Mesothelial cell of epicardium (in vitro differentiated cells): ENCODE results near the gene BSDC1. TPM values are rescaled to one million over a fixed set of nuclear protein-coding genes. Genes with fewer than 3 reads are reported as not detected.
"Not testable (repeated sequence)": the region's sequence is repeated elsewhere in the genome, so short reads cannot be mapped to it uniquely, and the experiment has no call there.

ENCODE experiments used
- DNase-seq, 2 experiments: peaks; one replicate each; pipeline ENCODE4 v3.0.0; 2021; ENCODE audit warnings: low spot score in 2 of 2; ENCODE audit not compliant: unreplicated experiment in 2 of 2
- H3K27ac Mint-ChIP-seq: 2 replicates; pipeline ENCODE4 v1.8.0; 2021; ENCODE audit warnings: mixed read lengths
- H3K27me3 Mint-ChIP-seq: 2 replicates; pipeline ENCODE4 v1.8.0; 2021; ENCODE audit warnings: low read depth, mixed read lengths
- H3K36me3 Mint-ChIP-seq: 2 replicates; pipeline ENCODE4 v1.8.0; 2021; ENCODE audit warnings: mixed read lengths
- H3K4me1 Mint-ChIP-seq: 2 replicates; pipeline ENCODE4 v1.8.0; 2021; ENCODE audit warnings: mixed read lengths
- H3K4me3 Mint-ChIP-seq: 2 replicates; pipeline ENCODE4 v1.8.0; 2021; ENCODE audit warnings: mild to moderate bottlenecking, moderate library complexity, mixed read lengths
- H3K9me3 Mint-ChIP-seq: 2 replicates; pipeline ENCODE4 v1.8.0; 2021; ENCODE audit warnings: mixed read lengths
- CTCF ChIP-seq: fragments of 200-600 bp; sonication (generic); IDR thresholded peaks from one replicate; pipeline ENCODE4 v1.5.0; 2021; ENCODE audit warnings: antibody characterized with exemption; ENCODE audit not compliant: unreplicated experiment
- total RNA-seq: library from RNA; stranded (reverse); gene quantifications from 3 replicates; pipeline ENCODE4 v1.2.1, GENCODE V29; 2021

Gene BSDC1
- total RNA-seq, result 73.4 to 74.8 TPM (median 74.6 TPM) in 3 replicates

- Mint-ChIP-seq H3K9me3 (no peaks in the 10 kb centered on the region), H3K4me3 (peak within 1 kb of the TSS; percentile 100), H3K27me3 (no peaks in the 10 kb centered on the region), H3K27ac (peak within 1 kb of the TSS; percentile 100), H3K36me3 (peaks cover 7% of the 10 kb centered on the region), H3K4me1 (peaks cover 24% of the 10 kb centered on the region)
- no peak for TF ChIP-seq CTCF
- DNase-seq, result peak; percentile 94 to 98
Observed at GRCh38 chr1:32394141-32394889, at the start of gene BSDC1. Gene BSDC1 (minus strand): TSS chr1:32394441. CDS start chr1:32394414, 27 bp downstream.

- DNase-seq, H3K27ac Mint-ChIP-seq, H3K4me3 Mint-ChIP-seq, H3K9me3 Mint-ChIP-seq, H3K27me3 Mint-ChIP-seq, H3K36me3 Mint-ChIP-seq: not testable (repeated sequence)
- H3K4me1 Mint-ChIP-seq, result peaks cover 17% of the 10 kb centered on the region
Observed at GRCh38 chr1:32441467-32441866, 47.2 kb upstream of the BSDC1 start.

GRCh38 chr1:32438777-32439176, 44.5 kb upstream of the BSDC1 start:
- H3K4me1 Mint-ChIP-seq, H3K9me3 Mint-ChIP-seq, H3K27ac Mint-ChIP-seq, H3K36me3 Mint-ChIP-seq, H3K4me3 Mint-ChIP-seq, H3K27me3 Mint-ChIP-seq, DNase-seq: not testable (repeated sequence)

GRCh38 chr1:32438136-32438535, 43.9 kb upstream of the BSDC1 start:
- no peak for DNase-seq
- peaks cover 6% of the 10 kb centered on the region for H3K9me3 Mint-ChIP-seq
- no peak for TF ChIP-seq CTCF
- peaks cover 8% of the 10 kb centered on the region for H3K4me1 Mint-ChIP-seq
- no peaks in the 10 kb centered on the region for H3K36me3 Mint-ChIP-seq
- H3K27ac Mint-ChIP-seq, result no peak overlapping the region
- H3K4me3 Mint-ChIP-seq, result no peak overlapping the region
- no peaks in the 10 kb centered on the region for H3K27me3 Mint-ChIP-seq

- H3K36me3 Mint-ChIP-seq, result no peaks in the 10 kb centered on the region
- no peak for TF ChIP-seq CTCF
- H3K9me3 Mint-ChIP-seq, result no peaks in the 10 kb centered on the region
- no peak overlapping the region for H3K4me3 Mint-ChIP-seq
- no peak overlapping the region for H3K27ac Mint-ChIP-seq
- no peak for DNase-seq
- H3K27me3 Mint-ChIP-seq, result no peaks in the 10 kb centered on the region
- peaks cover 2% of the 10 kb centered on the region for H3K4me1 Mint-ChIP-seq
Observed at GRCh38 chr1:32431736-32432400, 37.6 kb upstream of the BSDC1 start.

GRCh38 chr1:32427264-32427963, 33.2 kb upstream of the BSDC1 start:
- Mint-ChIP-seq H3K4me3 (no peak overlapping the region), H3K36me3 (no peaks in the 10 kb centered on the region), H3K9me3 (no peaks in the 10 kb centered on the region), H3K4me1 (peaks cover 2% of the 10 kb centered on the region), H3K27ac (no peak overlapping the region), H3K27me3 (no peaks in the 10 kb centered on the region)
- DNase-seq, result no peak
- TF ChIP-seq CTCF, result no peak
